AG09319 (cell line): ENCODE data around the gene MPPED2.

ENCODE experiments used
- DNase-seq: peaks from one replicate; pipeline ENCODE4 v3.0.0-alpha.2; 2010; ENCODE audit warnings: low read depth; ENCODE audit errors: extremely low read depth
- CTCF ChIP-seq: IDR thresholded peaks from 2 replicates; pipeline ENCODE4 v1.5.1; 2011; ENCODE audit warnings: low read depth, mild to moderate bottlenecking, inconsistent platforms, low read length, moderate library complexity

Gene MPPED2

GRCh38 chr11:30424844-30425243 lies 161.3 kb downstream of the MPPED2 start:
- TF ChIP-seq CTCF, result no peak
- no peak for DNase-seq

GRCh38 chr11:30424321-30424720 lies 161.8 kb downstream of the MPPED2 start:
- no peak for TF ChIP-seq CTCF

GRCh38 chr11:30423886-30424285 lies 162.3 kb downstream of the MPPED2 start:
- no peak for TF ChIP-seq CTCF
- DNase-seq, result no peak

More at GRCh38 chr11:30424321-30424720, 161.8 kb downstream of the MPPED2 start:
- DNase-seq, result no peak

- no peak for TF ChIP-seq CTCF
- no peak for DNase-seq
Observed at GRCh38 chr11:30423279-30423648, 162.9 kb downstream of the MPPED2 start.

- no peak for TF ChIP-seq CTCF
- no peak for DNase-seq
Observed at GRCh38 chr11:30422447-30423278, 163.5 kb downstream of the MPPED2 start.

- DNase-seq, result no peak
- no peak for TF ChIP-seq CTCF
Observed at GRCh38 chr11:30420233-30420787, 165.8 kb downstream of the MPPED2 start.

GRCh38 chr11:30414806-30415205 lies 171.3 kb downstream of the MPPED2 start:
- no peak for TF ChIP-seq CTCF
- DNase-seq, result no peak
